NCI-H2029 (cell line): ENCODE results near the gene EIF1.
"Not testable (repeated sequence)": the region's sequence is repeated elsewhere in the genome, so short reads cannot be mapped to it uniquely, and the experiment has no call there.

Experiments
- DNase-seq: peaks from one replicate; lab custom pipeline; 2025; lab: John Stamatoyannopoulos, UW

EIF1 gene

DNA sequence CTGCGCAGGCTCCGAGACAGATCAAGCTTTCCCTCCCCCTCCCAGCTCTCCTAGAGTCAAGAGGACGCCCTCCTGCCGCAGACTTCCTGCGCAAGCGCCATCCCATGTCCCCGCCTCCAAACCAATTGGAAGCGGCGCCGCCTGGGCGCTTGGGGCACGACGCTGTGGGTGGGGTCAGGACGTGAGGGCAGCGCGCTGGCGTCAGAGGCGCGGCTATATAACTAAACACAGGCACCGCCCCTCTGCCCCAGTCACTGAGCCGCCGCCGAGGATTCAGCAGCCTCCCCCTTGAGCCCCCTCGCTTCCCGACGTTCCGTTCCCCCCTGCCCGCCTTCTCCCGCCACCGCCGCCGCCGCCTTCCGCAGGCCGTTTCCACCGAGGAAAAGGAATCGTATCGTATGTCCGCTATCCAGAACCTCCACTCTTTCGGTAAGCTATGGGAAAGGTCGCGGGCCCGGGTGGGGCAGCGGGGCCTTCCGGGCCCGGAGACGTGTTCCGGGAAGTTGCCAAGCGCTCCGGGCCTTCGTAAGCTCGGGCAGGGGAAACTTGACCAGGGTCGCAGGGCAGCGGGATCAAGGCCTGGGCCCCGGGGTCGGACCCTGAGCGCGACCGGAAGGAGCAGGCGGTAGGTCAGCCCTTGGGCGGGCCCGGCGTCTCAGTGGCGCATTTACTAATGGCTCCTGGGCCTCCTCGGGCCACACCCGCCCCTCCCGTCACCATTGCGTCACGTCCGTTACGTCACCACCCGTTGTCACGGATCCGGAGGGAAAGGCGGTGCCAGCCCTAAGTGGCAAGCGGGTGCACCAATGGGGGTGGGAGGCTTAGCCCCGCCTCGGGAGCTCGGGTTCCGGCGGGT, at the start of gene EIF1:
Gene EIF1, plus strand, starts transcription at position 245 of the 856 bp plus-strand sequence. Its CDS starts 154 bp downstream, at position 399.
- DNase-seq = peak; percentile 99

DNA sequence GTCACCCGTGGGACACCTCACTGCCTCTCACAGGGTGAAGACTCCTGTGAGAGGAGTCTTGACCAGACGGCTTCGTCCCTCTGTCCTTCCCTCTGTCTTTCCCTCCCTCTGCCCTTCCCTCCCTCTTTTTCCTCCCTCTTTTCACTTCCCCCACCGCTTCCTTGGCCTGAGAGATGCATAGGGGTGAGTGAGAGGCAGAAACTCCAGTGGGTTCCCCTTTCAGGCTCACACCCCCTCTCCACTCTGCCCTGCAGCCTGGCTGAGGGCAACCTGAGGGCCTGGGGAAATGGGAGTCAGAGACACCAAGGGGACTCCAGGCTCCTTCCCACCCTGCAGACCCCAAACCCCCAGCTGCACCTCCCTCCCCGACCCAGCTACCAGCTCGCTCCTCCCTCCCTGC, 49.7 kb upstream of the EIF1 start:
- DNase-seq = no peak

DNA sequence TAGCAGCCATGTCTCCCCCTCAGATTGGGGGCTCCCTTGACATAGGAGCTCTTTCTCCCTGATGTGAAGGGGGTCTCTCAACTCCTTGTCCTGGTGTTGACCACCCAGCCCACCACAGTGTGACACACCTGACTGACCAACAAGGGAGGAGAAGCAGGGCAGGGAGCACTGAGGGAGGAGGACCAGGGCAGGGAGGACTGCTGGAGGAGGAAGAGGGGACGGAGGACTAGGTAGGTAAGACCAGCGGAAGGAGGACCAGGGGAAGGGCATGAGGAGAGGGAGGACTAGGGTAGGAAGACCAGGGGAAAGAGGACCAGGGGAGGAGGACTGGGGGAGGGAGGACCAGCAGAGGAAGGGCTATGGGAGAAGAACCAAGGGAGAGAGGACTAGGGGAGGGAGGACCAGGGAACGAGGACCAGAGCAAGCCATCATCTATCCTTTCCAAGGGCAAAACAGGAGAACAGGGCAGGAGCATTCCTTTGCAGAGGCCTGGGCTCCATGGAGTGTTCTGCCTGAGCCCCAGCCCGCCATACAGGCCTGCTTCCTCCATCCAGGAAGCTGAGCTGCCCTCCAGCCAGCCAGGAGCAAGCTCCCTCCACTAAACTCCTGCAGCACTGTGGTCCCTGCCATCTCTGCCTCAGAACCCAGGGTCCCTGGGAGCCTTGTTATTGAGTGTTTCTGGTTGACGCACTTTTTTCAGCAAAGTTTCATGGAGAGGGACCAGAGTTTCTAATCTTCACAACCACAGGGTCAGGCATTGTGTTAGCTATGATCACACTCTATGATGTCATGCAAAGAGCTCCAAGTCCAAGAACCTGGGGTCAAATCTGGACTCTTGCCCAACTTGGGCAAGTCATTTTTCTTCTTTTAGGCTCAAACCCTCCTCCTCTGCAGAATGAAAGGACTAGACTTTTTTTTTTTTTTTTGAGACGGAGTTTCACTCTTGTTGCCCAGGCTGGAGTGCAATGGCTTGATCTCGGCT, 48.9 kb upstream of the EIF1 start:
- DNase-seq = no peak

- DNase-seq = not testable (repeated sequence)
These were observed 48.1 kb upstream of the EIF1 start for GRCh38 chr17:41640596-41640995.

DNA sequence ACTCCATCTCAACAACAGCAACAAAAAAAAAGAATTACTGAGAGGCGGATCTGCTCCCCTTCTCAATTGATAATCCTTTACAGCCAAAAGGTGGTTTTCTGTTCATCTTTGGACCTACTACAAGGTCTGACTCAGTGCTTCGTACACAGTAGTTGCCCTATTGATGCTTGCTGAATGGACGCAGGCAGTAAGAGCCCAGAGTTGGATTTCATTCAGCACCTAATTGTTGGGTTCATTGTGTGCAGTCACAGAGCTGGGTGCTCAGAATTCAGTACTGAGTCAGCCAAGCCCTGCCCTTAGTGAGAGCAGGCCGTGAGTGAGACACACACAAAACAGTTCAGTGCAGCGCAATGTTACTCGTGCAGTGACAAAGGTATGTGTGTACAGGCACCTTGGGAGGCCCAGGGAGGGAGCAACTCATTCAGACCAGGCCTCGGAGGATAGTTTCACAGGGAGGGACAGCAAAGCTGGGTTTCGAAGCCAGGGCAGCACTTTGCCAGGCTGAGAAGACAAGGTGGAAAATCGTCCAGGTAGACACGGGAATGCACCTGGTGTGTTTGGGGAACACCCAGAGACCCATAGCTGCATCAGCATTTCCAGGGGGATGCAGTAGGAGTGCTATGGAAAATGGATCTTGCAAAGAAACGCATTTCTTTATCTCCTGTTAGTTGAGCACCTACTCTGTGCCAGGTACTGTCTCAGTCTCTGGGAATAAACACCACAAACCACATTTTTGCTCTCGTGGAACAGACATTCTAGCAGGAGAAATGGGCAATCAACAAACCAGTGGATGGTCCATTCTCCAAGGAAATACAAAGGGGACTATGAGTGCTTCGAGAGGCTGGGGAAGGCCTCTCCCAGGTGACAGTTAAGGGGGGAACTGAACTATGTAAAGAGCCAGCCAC, 46.2 kb upstream of the EIF1 start:
- DNase-seq = no peak

DNA sequence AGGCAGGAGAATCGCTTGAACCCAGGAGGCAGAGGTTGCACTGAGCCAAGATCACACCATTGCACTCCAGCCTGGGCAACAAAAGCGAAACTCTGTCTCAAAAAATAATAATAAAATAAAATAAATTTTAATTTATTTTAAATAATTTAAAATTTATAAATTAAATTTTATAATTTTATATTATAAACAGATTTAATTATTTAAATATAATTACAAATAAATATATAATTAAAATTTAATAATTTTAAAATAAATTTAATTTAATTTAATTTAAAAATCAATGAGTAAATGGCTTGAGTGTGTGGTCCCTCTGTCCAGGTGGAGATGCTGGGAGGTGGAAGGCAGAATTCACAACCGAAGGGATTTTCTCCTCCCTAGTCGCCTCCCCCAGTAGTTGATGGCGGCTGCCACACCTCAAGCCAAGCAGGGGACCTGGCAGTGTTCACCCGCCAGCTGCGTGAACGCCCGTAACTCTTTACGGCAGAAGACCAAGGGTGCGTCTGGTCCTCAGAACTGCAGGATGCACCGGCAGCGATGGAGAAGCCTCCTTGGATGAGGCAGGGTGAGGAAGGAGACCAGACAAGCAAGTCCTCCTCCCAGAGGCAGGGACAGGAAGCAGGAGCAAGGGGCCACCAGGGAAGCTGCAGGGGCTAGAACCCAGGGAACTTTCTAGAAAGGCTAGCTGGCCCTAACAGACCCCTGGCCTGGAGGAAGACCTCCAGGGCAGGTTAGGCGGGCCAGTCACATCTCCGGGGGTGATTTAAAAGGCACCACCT, 41.5 kb upstream of the EIF1 start:
- DNase-seq = no peak

- no peak for DNase-seq
These were observed 40.7 kb upstream of the EIF1 start for GRCh38 chr17:41647940-41648410.

- peak; percentile 86 for DNase-seq
These were observed 40.1 kb upstream of the EIF1 start for GRCh38 chr17:41648411-41649195.

DNA sequence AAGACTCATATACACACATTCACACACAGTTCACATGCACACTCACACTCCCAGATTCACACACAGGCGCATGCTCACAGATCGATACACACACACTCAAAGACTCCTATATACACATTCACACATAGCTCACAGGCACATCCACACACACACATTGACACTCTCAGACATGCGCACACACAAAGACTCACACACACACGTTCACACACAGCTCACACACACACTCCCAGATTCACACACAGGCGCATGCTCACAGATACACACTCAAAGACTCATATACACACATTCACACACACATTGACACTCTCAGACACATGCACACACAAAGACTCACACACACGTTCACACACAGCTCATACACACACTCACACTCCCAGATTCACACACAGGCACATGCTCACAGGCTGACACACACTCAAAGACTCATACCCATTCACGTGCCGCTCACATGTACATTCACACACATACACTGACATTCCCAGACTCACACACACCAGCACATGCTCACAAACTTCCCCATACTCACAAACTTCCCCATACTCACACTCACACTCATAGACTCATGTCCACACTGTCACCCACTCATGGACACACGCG, 38.7 kb upstream of the EIF1 start:
- DNase-seq = no peak

DNA sequence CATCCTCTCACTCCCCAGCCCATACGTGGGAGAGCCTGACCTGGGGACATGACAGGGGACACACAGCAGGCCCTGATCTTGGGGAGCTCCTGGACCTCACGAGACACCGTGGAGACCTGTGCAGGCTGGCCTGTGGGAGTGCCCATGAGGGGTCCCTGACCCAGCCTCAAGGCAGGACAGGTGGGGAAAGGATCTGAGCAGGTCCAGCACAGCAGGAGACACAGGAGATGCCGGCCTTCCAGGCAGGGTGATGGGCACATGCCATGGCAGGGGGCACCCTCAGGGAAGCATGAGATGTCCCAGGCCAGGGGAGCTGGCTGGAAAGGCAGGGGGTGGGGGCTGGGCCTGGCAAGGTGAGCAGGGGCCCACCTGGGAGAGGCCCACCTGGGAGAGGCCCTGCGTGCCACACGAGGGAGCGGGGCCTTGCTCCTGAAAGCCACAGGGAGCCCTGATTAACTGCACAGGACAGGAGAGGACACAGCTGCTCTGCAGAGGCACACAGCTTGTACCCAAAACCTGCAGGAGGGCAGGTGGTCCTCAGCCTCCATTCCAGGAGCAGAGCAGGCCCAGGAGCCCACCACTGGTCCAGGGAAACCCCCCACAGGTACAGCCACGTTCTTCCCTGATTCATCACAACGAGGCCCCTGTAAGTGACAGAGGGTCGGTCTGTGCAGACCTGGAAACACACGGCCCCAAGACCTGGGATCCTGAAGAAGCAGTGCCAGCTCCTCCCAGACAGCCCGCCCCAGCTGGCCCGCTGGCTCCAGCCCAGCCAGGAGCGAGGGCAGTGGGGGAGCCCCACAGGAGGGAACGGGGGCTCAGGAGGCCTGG, 37.7 kb upstream of the EIF1 start:
- DNase-seq = no peak

DNA sequence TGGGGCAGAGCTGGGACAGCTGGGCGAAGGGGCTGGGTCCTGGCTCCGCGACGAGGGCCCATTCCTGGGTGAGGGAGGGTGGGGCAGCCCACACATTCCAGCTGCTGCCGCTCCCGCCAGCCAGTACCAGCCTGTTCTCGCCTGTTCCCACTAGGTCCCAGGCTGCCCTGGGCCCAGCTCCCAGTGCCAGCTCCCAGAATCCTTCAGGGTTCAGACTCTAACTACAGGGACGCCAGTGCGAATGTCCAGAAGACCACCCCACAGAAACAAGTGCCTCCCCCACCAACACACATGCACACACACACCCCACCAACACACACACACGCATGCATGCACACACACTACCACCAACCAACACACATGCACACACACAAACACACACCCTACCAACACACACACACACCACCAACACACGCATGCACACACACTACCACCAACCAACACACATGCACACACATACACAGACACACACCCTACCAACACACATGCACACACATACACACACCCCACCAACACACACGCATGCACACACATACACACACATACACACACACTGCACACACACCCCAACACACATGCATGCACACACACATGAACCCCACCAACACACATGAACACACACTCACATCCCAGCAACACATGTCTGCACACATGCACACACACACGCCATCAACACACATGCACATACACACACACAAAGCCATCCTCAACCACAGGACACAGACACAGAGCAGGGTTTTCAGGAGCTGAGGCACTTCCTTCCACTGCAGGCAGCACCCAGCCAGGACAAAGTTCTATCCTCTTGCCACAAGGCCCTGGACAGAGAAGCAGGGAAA, 36.8 kb upstream of the EIF1 start:
- DNase-seq = no peak

DNA sequence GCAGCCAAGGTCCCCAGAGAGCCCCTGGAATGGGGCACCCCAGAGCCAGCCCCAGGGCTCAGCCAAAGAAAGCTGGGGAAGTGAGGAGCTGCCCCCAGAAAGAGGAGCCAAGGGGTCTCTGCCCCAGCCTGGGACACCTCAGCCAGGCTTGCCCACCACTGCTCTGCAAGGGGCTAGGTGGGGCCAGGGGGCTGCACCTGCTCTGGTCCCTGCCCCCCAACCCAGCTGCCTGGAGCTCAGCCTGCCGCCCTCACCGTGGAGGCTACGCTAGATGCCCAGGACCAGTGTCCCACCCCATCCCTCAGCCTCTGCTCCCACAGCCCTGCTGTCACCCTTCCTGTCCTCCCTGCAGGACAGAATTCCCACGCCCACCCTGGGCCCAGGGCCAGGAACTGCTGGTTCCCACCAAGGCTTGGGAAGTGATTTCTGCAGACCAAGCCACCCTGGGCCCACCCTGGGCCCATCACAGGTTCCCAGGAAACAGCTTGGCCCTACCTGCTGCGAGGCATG, 36.2 kb upstream of the EIF1 start:
- DNase-seq = no peak

DNA sequence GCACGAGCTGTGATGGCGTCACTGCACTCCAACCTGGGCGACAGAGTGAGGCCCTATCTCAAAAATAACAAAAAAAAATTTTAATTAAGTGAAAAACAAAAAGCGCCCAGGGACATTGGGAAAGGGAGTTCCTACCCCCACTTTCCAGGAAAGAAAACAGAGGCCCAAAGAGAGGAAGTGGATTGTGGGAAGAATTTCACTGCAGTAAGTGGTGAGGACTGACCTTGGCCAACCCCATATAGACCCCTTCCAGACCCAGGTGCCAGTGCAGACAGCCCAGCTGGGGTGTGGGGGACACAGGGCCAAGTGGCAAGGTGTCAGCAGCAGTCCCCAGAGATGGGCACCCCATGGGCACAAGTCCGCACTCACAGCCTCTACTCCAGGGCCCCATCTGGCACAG, 35.3 kb upstream of the EIF1 start:
- no peak for DNase-seq

DNA sequence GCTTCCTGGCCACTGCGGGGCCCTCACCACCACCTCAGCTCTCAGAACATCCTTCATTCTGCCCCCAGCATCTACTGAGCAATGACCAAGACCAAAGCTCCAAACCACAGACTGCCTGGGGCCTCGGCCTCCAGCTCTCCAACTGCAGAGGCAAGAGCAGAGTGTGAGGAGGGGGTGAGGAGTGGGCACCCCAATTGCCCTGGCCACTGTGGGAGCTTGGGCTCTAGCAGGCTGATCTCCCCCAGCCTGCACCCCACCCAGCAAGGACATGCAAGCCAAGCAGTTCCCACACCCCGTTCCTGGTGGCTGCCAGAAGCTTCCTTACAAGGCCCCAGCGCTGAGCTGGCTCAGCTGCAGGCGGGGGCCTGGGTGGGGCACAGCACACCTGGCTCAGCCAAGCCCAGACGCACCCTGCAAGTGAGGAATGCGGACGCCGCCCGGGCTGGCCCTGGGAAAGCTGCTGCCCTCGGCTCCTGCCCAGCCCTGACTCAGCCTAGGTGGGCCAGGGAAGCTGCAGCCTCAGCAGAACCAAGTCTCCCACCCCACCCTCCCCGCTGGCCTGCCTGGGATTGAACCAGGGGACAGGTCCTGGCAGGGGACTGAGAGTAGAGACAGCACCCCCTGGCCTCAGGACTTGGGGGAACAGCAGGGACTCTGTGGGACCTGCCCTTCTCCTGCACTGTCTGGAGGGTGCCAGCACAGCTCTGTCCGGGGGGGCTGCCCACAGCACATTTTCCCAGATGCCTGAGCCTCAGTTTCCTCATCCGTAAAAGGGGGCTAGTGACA, 34.6 kb upstream of the EIF1 start:
- no peak for DNase-seq

GRCh38 chr17:41654678-41655607, 33.7 kb upstream of the EIF1 start:
- DNase-seq = no peak
